ENCODE measurements around the gene USP48. TPM values are rescaled to one million over a fixed set of nuclear protein-coding genes. Genes with fewer than 3 reads are reported as not detected.
A peak's percentile ranks its signal among the peaks of the same experiment; 100 is the strongest.

Gene USP48
- total and polyA plus RNA-seq, 7 donors, result 12.6 to 77.0 (median 47.1) TPM

- TF ChIP-seq POLR2AphosphoS5 (IDR thresholded peaks at IDR 0.05), result no peak
- no peak for TF ChIP-seq EP300 (IDR thresholded peaks at IDR 0.05)
- TF ChIP-seq CTCF (IDR thresholded peaks at IDR 0.05), result no peak
- TF ChIP-seq POLR2A (IDR thresholded peaks at IDR 0.05), result no peak
- Histone ChIP-seq H3K27ac (no peak overlapping the region), H3K9me3 (no peaks in the 10 kb centered on the region), H3K4me1 (peaks cover 0 to 45% (median 42%) of the 10 kb centered on the region in 4 donors), H3K4me3 (peak overlapping the region in 3 of 4 donors; percentile 7 to 48 (median 39)), H3K27me3 (peaks cover 28 to 58% (median 56%) of the 10 kb centered on the region in 3 donors), H3K36me3 (no peaks in the 10 kb centered on the region)
- 1% methylated on average over 25 of the region's 25 CpGs for WGBS, 2 donors
- intact Hi-C loops (cut with DNase I), result no loop called here
- peak; percentile 58 for DNase-seq
These were observed 114.0 kb downstream of the USP48 start for GRCh38 chr1:21668951-21669257.

- no peak overlapping the region for H3K27ac ChIP-seq
- TF ChIP-seq POLR2AphosphoS5 (IDR thresholded peaks at IDR 0.05) (no peak), EP300 (IDR thresholded peaks at IDR 0.05) (no peak), CTCF (IDR thresholded peaks at IDR 0.05) (no peak), POLR2A (IDR thresholded peaks at IDR 0.05) (no peak)
- intact Hi-C loops (cut with DNase I), result no loop called here
- 6 to 8% methylated on average over 33 of the region's 33 CpGs for WGBS, 2 donors
- H3K36me3 ChIP-seq, result no peaks in the 10 kb centered on the region
- H3K9me3 ChIP-seq, result no peaks in the 10 kb centered on the region
- H3K27me3 ChIP-seq, result peaks cover 28 to 63% (median 58%) of the 10 kb centered on the region in 3 donors
- H3K4me1 ChIP-seq, result peaks cover 0 to 39% (median 37%) of the 10 kb centered on the region in 4 donors
- peak overlapping the region in 2 of 4 donors; percentile 39 to 48 for H3K4me3 ChIP-seq
- DNase-seq, result no peak
These were observed 114.6 kb downstream of the USP48 start for GRCh38 chr1:21668232-21668950.

- intact Hi-C loops (cut with DNase I), result no loop called here
- Histone ChIP-seq H3K36me3 (no peaks in the 10 kb centered on the region), H3K9me3 (no peaks in the 10 kb centered on the region), H3K4me3 (no peak overlapping the region), H3K27me3 (peaks cover 28 to 71% (median 58%) of the 10 kb centered on the region in 3 donors), H3K27ac (no peak overlapping the region), H3K4me1 (peaks cover 0 to 31% (median 29%) of the 10 kb centered on the region in 4 donors)
- 64 to 84% methylated on average over 11 of the region's 11 CpGs for WGBS, 2 donors
- peak; percentile 40 for DNase-seq
- TF ChIP-seq CTCF (IDR thresholded peaks at IDR 0.05) (no peak), EP300 (IDR thresholded peaks at IDR 0.05) (no peak)
These were observed 115.4 kb downstream of the USP48 start for GRCh38 chr1:21667348-21668231.

GRCh38 chr1:21666576-21667320 is 116.2 kb downstream of the USP48 start:
- TF ChIP-seq POLR2AphosphoS5 (IDR thresholded peaks at IDR 0.05), result no peak
- TF ChIP-seq EP300 (IDR thresholded peaks at IDR 0.05), result no peak
- TF ChIP-seq POLR2A (IDR thresholded peaks at IDR 0.05), result no peak
- no peak for TF ChIP-seq CTCF (IDR thresholded peaks at IDR 0.05)
- 64 to 76% methylated on average over 22 of the region's 22 CpGs for WGBS, 2 donors
- intact Hi-C loops (cut with DNase I), result no loop called here
- Histone ChIP-seq H3K27ac (no peak overlapping the region), H3K4me1 (peaks cover 0 to 23% (median 20%) of the 10 kb centered on the region in 4 donors), H3K9me3 (no peaks in the 10 kb centered on the region), H3K27me3 (peaks cover 28 to 80% (median 58%) of the 10 kb centered on the region in 3 donors), H3K4me3 (no peak overlapping the region), H3K36me3 (no peaks in the 10 kb centered on the region)
- DNase-seq, result peak; percentile 45
